Jurkat, Clone E6-1 (cell line): ENCODE results near the gene FAM107B.
"Not testable (repeated sequence)": the region's sequence is repeated elsewhere in the genome, so short reads cannot be mapped to it uniquely, and the experiment has no call there.

Experiments used
- DNase-seq: peaks from one replicate; pipeline ENCODE4 v3.0.0-alpha.2; 2011; ENCODE audit warnings: low read depth, low spot score
- H3K4me3 ChIP-seq: 2 replicates; pipeline ENCODE4 v1.5.1; 2011; ENCODE audit warnings: mild to moderate bottlenecking, low read length, control low read depth, moderate library complexity

The FAM107B gene

GRCh38 chr10:14673189-14673861, 101.4 kb downstream of the FAM107B start:
- DNase-seq, result no peak
- H3K4me3 ChIP-seq, result no peak overlapping the region

DNA sequence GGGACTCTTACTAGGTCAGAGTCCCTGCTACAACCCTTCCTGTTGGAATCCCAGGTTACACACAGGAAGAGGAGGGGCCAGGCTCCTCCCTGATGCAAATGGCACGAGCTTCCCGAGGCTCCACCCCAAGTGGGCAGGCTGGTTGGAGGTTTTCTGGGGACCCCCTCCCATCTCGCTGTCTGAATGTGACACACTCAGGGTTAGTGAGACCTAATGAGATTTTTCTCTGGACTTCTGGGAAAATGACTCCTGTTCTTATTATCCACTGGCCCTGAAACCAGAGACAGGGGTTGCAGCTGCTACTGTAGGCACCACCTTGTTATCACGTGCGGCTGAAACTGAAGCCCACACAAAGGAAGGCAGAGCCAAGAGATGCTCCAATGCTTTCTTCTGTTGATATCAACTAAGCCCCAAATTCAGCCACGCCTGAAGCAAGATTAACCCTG, 103.3 kb downstream of the FAM107B start:
- no peak overlapping the region for H3K4me3 ChIP-seq
- DNase-seq, result no peak

- DNase-seq, result no peak
- no peak overlapping the region for H3K4me3 ChIP-seq
Observed at GRCh38 chr10:14670551-14671240, 104.0 kb downstream of the FAM107B start.

DNA sequence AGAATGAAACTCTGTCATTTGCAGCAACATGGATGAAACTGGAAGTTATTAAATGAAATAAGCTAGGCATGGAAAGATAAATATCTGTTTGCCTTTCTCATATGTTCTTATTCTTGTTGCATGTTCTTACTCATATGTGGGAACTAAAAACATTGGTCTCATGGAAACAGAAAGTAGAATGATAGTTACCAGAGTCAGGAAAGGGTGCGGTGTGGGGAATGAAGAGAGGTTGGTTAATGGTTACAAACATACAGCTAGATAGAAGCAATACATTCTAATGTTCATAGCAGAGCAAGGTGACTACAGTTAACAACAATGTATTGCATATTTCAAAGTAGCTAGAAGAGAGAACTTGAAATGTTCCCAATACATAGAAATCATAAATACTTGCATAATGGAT, 105.1 kb downstream of the FAM107B start:
- DNase-seq, result no peak

DNA sequence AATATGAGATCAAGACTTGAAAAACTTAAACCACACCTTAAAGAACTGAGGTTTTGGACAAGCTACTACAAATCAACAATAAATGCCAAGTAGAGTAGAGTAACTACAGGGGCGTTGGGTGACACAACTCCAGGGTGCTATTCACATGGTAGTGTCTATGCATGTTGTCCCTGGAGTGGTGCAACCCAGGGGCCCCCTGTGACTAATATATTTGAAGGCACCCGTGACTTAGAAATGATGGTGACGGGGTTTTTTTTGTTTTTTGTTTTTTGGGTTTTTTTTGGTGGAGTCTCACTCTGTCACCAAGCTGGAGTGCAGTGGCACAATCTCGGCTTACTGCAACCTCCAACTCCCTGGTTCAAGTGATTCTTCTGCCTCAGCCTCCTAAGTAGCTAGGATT, 106.9 kb downstream of the FAM107B start:
- H3K4me3 ChIP-seq, result no peak overlapping the region
- DNase-seq, result no peak

More for the DNA sequence above, 105.1 kb downstream of the FAM107B start:
- no peak overlapping the region for H3K4me3 ChIP-seq

GRCh38 chr10:14667280-14667679, 107.4 kb downstream of the FAM107B start:
- no peak overlapping the region for H3K4me3 ChIP-seq
- no peak for DNase-seq

- no peak overlapping the region for H3K4me3 ChIP-seq
- DNase-seq, result no peak
Observed at GRCh38 chr10:14665865-14666857, 108.5 kb downstream of the FAM107B start.

DNA sequence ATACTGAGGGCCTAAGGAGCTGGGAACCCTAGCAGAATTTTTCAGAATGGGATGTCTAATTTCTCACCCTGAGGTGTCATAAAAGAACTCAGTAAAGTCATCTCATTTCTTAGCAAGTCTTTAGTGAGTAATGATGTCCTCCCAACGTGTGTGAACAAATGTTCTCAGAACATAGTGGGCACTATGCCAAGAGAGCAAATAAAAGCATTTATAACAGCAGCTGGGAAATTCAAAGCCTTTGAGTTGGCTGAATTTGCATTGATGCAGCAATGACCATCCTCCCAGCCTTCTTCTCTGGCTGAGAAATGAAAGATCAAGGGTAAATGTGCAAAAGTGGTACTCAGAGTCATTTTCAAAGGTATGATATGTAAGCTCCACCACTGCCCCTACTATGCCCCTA, 109.4 kb downstream of the FAM107B start:
- DNase-seq, result no peak
- H3K4me3 ChIP-seq, result no peak overlapping the region

DNA sequence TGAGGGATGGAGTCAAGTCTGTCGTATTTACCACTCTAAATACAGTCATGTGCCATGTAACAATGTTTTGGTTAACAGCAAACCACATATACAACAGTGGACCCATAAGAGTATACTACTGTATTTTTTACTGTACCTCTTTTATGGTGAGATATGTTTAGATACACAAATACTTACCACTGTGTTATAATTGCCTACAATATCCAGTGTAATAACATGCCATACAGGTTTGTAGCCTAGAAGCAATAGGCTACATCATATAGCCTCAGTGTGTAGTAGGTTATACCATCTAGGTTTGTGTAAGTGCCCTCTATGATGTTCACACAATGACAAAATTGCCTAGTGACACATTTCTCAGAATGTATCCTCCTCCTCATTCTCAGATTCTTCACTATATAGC, 110.4 kb downstream of the FAM107B start:
- no peak for DNase-seq
- H3K4me3 ChIP-seq, result no peak overlapping the region

DNA sequence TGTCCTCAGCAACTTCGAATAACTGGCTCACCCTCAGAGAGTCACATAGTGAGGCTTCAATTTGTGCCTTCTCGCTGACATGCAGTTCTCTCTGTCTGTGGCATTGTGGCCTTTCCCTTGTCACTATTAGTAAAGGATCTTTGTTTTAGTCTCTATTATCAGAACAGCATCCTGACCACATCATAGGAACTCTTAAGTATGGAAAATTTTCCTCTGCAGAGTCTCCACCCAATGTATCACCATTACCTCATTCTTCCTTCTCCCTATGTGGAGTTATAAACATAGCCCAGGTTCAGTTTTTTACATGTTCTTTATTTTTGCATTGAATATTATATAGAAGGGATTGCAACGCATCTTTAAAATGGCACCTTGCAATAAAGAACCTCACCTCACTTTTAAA, 112.9 kb downstream of the FAM107B start:
- DNase-seq, result no peak
- no peak overlapping the region for H3K4me3 ChIP-seq

GRCh38 chr10:14660831-14661230, 113.9 kb downstream of the FAM107B start:
- H3K4me3 ChIP-seq, result no peak overlapping the region
- DNase-seq, result no peak

DNA sequence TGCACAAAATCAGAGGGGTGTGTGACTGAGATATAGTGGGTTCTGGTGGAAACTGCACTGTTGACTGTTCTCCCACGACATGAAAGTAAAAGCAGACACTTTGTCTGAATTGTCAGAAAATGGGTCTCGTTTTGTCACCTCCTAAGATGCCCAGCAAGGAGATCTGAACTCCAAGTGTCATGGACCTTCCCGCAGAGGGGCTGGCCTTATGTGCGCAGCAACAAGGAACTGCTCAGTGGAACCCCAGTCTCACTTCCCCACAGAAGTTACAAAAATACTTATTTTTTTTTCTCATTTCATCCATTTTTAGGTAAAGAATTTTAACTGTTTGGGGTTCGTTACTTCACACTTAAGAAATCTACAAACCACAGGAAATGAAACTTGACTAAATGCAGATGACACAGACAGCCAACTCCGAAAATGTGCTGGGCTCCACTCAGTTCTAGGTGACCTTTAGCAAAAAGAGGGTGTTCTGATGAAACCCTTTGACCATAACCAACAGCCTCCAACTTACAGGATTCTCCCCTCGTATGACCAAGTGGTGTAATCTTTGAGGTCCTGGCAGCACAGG, 115.0 kb downstream of the FAM107B start:
- no peak for DNase-seq
- no peak overlapping the region for H3K4me3 ChIP-seq

DNA sequence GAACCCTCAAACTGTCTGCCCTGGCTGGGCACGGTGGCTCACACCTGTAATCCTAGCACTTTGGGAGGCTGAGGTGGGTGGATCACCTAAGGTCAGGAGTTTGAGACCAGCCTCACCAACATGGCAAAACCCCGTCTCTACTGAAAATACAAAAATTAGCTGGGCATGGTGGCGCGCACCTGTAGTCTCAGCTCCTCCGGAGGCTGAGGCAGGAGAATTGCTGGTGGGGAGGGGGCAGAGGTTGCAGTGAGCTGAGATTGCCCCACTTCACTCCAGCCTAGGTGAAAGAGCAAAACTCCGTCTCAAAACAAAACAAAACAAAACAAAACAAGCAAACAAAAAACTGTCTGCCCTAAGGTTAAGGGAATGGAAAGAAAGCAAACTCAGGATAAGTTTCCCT, 115.6 kb downstream of the FAM107B start:
- H3K4me3 ChIP-seq, DNase-seq: not testable (repeated sequence)

GRCh38 chr10:14658331-14659127, 116.2 kb downstream of the FAM107B start:
- H3K4me3 ChIP-seq, result no peak overlapping the region
- no peak for DNase-seq

DNA sequence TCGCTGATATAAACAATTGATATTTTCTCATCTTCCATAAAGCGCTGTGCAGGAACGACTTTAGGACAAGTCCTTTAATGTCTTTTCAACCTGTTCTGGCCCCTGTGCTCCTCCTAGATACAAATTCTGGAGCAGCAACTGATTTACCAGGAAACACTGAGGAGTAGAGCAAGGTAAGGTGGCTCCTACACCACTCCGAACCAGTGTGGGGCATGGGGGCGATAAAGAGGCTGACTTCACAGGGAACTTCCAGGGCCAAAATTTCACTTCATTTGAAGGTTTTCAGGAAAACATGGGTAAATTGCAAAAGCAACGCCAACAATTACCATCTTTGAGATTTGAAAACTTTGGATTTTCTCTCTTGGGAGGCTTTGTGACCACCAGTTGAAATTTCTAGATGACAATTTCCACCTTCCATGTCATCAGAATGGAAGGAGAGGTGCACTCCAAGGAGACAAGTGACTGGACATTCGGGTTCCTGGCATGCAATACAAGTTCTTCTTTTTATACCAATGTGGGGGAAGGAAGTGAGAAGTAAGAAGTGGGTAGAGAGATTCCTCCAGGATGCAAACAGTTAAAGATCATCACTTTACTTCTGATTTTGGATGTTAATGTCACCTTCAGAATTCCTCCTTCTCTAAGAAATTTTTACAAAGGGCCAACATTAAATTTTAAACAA, 118.5 kb downstream of the FAM107B start:
- DNase-seq, result no peak
- H3K4me3 ChIP-seq, result no peak overlapping the region

DNA sequence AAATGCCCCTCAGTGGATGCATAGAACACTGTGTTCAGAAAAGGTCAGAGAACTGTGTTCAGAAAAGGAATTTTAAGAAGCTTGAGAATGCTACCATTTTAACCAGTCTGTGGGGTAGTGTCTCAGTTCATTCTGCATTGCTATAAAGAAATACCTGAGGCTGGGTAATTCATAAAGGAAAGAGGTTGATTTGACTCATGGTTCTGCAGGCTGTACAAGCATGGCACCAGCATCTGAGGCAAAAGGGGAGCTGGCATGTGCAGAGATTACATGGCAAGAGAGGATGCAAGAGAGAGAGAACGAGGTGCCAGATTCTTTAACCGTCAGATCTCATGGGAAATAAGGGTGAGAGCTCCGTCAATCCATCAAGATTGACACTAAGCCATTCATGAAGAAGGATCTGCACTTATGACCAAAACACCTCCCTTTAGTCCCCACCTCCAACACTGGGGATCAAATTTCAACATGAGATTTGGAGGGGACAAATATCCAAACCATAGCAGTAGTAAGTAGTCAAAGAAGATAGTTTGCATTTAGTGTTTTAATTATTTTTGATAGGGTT, 119.8 kb downstream of the FAM107B start:
- H3K4me3 ChIP-seq, result no peak overlapping the region
- DNase-seq, result no peak

GRCh38 chr10:14653271-14654161, 121.2 kb downstream of the FAM107B start:
- no peak overlapping the region for H3K4me3 ChIP-seq

More at GRCh38 chr10:14653271-14654161, 121.2 kb downstream of the FAM107B start:
- no peak for DNase-seq
